ENCODE results near the gene KRT39. TPM values are rescaled to one million over a fixed set of nuclear protein-coding genes. Genes with fewer than 3 reads are reported as not detected.

KRT39 gene
- total and polyA plus RNA-seq, 2 experiments from 2014 or later, result not detected

- no peak for TF ChIP-seq ZNF331 (CRISPR knock-in tag; IDR thresholded peaks at IDR 0.05; ENCODE audit: low read depth)
Observed at GRCh38 chr17:40909755-40910154, 57.0 kb downstream of the KRT39 start (continued).

- no peaks in the 10 kb centered on the region for H3K4me1 ChIP-seq (ENCODE audit: insufficient read depth)
- no peak for TF ChIP-seq CREB1 (CRISPR knock-in tag; IDR thresholded peaks at IDR 0.05; ENCODE audit: low read depth)
- TF ChIP-seq EZH2phosphoT487 (IDR thresholded peaks at IDR 0.05; ENCODE audit: unreplicated experiment), result no peak
- TF ChIP-seq REST (IDR thresholded peaks at IDR 0.05; ENCODE audit: unreplicated experiment), result no peak
- no peak for TF ChIP-seq POLR2AphosphoS5 (IDR thresholded peaks at IDR 0.05; ENCODE audit: low read depth)
- peak; percentile 65 to 75 for TF ChIP-seq CTCF (conservative IDR thresholded peaks at IDR 0.05; ENCODE audit: low read depth in 2 of 2)
- TF ChIP-seq EZH2 (IDR thresholded peaks at IDR 0.05; ENCODE audit: low read depth, unreplicated experiment), result no peak
- TF ChIP-seq STAT1 (IDR thresholded peaks at IDR 0.05; ENCODE audit: unreplicated experiment), result no peak
- TF ChIP-seq ZNF114 (CRISPR knock-in tag; IDR thresholded peaks at IDR 0.05), result no peak
- TF ChIP-seq NANOG (IDR thresholded peaks at IDR 0.05; ENCODE audit: borderline replicate concordance), result no peak
- Mint-ChIP-seq H3K27me3 (ENCODE audit: insufficient read depth, low read depth, poor library complexity) (no peaks in the 10 kb centered on the region), H3K4me1 (peaks cover 14% of the 10 kb centered on the region), H3K9me3 (no peaks in the 10 kb centered on the region), H3K27ac (no peak overlapping the region), H3K36me3 (ENCODE audit: low read depth) (no peaks in the 10 kb centered on the region), H3K4me3 (no peak overlapping the region)
- H3K9me2 ChIP-seq (ENCODE audit: insufficient read depth), result no peaks in the 10 kb centered on the region
- H2AFZ ChIP-seq, result no peak overlapping the region
- H3K27ac ChIP-seq (ENCODE audit: low read depth), result no peak overlapping the region
- no peaks in the 10 kb centered on the region for H3F3A ChIP-seq (replicated peaks; ENCODE audit: low read depth)
- peak; percentile 94 for ATAC-seq
- H3K4me3 ChIP-seq, result no peak overlapping the region
- H3K27me3 ChIP-seq (ENCODE audit: insufficient read depth), result no peaks in the 10 kb centered on the region
- peak; percentile 88 for DNase-seq (ENCODE audit: low spot score)
- H3K36me3 ChIP-seq (ENCODE audit: insufficient read depth), result no peaks in the 10 kb centered on the region
- no peaks in the 10 kb centered on the region for H3K79me2 ChIP-seq (replicated peaks; ENCODE audit: insufficient read depth)
- H4K20me1 ChIP-seq (replicated peaks; ENCODE audit: insufficient read depth), result no peaks in the 10 kb centered on the region
- no peak overlapping the region for H3K4me2 ChIP-seq
Observed at GRCh38 chr17:40909351-40909750, 57.4 kb downstream of the KRT39 start.

Small RNA genes lying within 50 kb of the gene (small RNA-seq; reads per million reads assigned to genes)
- gene KRTAP3-4P (ENCODE audit: low replicate concordance), result not detected

Other genes with a start within 250 kb of the KRT39 start
Only the 30 nearest of the 33 such genes appear.
- not detected in 2 replicates for gene KRT26, start 194.7 kb downstream of the KRT39 start, total RNA-seq (2014; rRNA removed; shearing (Covaris generic))
- gene KRT26, start 194.7 kb downstream of the KRT39 start, polyA plus RNA-seq (2016; fragmentation: Nextera tagmentation; extraction: Ambion mirVana), result not detected in 2 replicates
- gene KRT27, start 184.4 kb downstream of the KRT39 start, total RNA-seq (2014; rRNA removed; shearing (Covaris generic)), result not detected in 2 replicates
- gene KRT27, start 184.4 kb downstream of the KRT39 start, polyA plus RNA-seq (2016; fragmentation: Nextera tagmentation; extraction: Ambion mirVana), result not detected in 2 replicates
- gene KRT28, start 167.0 kb downstream of the KRT39 start, total RNA-seq (2014; rRNA removed; shearing (Covaris generic)), result not detected in 2 replicates
- not detected in 2 replicates for gene KRT28, start 167.0 kb downstream of the KRT39 start, polyA plus RNA-seq (2016; fragmentation: Nextera tagmentation; extraction: Ambion mirVana)
- gene KRT10, start 144.3 kb downstream of the KRT39 start, total RNA-seq (2014; rRNA removed; shearing (Covaris generic)), result 7.8 and 9.6 TPM in 2 replicates
- 117 and 123 TPM in 2 replicates for gene KRT10, start 144.3 kb downstream of the KRT39 start, polyA plus RNA-seq (2016; fragmentation: Nextera tagmentation; extraction: Ambion mirVana)
- not detected in 2 replicates for gene KRT12, start 99.7 kb downstream of the KRT39 start, total RNA-seq (2014; rRNA removed; shearing (Covaris generic))
- not detected in 2 replicates for gene KRT12, start 99.7 kb downstream of the KRT39 start, polyA plus RNA-seq (2016; fragmentation: Nextera tagmentation; extraction: Ambion mirVana)
- gene KRT20, start 81.7 kb downstream of the KRT39 start, total RNA-seq (2014; rRNA removed; shearing (Covaris generic)), result not detected in 2 replicates
- gene KRT20, start 81.7 kb downstream of the KRT39 start, polyA plus RNA-seq (2016; fragmentation: Nextera tagmentation; extraction: Ambion mirVana), result not detected in 2 replicates
- gene KRT23, start 29.3 kb downstream of the KRT39 start, total RNA-seq (2014; rRNA removed; shearing (Covaris generic)), result not detected in 2 replicates
- gene KRT23, start 29.3 kb downstream of the KRT39 start, polyA plus RNA-seq (2016; fragmentation: Nextera tagmentation; extraction: Ambion mirVana), result not detected in 2 replicates
- not detected in 2 replicates for gene KRT40, start 17.4 kb upstream of the KRT39 start, total RNA-seq (2014; rRNA removed; shearing (Covaris generic))
- not detected in 2 replicates for gene KRT40, start 17.4 kb upstream of the KRT39 start, polyA plus RNA-seq (2016; fragmentation: Nextera tagmentation; extraction: Ambion mirVana)
- not detected in 2 replicates for gene KRTAP3-3, start 27.2 kb upstream of the KRT39 start, total RNA-seq (2014; rRNA removed; shearing (Covaris generic))
- gene KRTAP3-3, start 27.2 kb upstream of the KRT39 start, polyA plus RNA-seq (2016; fragmentation: Nextera tagmentation; extraction: Ambion mirVana), result not detected in 2 replicates
- gene KRTAP3-2, start 33.0 kb upstream of the KRT39 start, total RNA-seq (2014; rRNA removed; shearing (Covaris generic)), result not detected in 2 replicates
- not detected in 2 replicates for gene KRTAP3-2, start 33.0 kb upstream of the KRT39 start, polyA plus RNA-seq (2016; fragmentation: Nextera tagmentation; extraction: Ambion mirVana)
- gene KRTAP3-1, start 42.2 kb upstream of the KRT39 start, total RNA-seq (2014; rRNA removed; shearing (Covaris generic)), result not detected in 2 replicates
- not detected in 2 replicates for gene KRTAP3-1, start 42.2 kb upstream of the KRT39 start, polyA plus RNA-seq (2016; fragmentation: Nextera tagmentation; extraction: Ambion mirVana)
- gene KRTAP1-5, start 60.3 kb upstream of the KRT39 start, total RNA-seq (2014; rRNA removed; shearing (Covaris generic)), result not detected in 2 replicates
- not detected in 2 replicates for gene KRTAP1-5, start 60.3 kb upstream of the KRT39 start, polyA plus RNA-seq (2016; fragmentation: Nextera tagmentation; extraction: Ambion mirVana)
- not detected in 2 replicates for gene KRTAP1-4, start 63.2 kb upstream of the KRT39 start, total RNA-seq (2014; rRNA removed; shearing (Covaris generic))
- gene KRTAP1-4, start 63.2 kb upstream of the KRT39 start, polyA plus RNA-seq (2016; fragmentation: Nextera tagmentation; extraction: Ambion mirVana), result not detected in 2 replicates
- not detected in 2 replicates for gene KRTAP1-3, start 67.9 kb upstream of the KRT39 start, total RNA-seq (2014; rRNA removed; shearing (Covaris generic))
- gene KRTAP1-3, start 67.9 kb upstream of the KRT39 start, polyA plus RNA-seq (2016; fragmentation: Nextera tagmentation; extraction: Ambion mirVana), result not detected in 2 replicates
- not detected in 2 replicates for gene KRTAP1-1, start 74.5 kb upstream of the KRT39 start, total RNA-seq (2014; rRNA removed; shearing (Covaris generic))
- gene KRTAP1-1, start 74.5 kb upstream of the KRT39 start, polyA plus RNA-seq (2016; fragmentation: Nextera tagmentation; extraction: Ambion mirVana), result not detected in 2 replicates
- not detected in 2 replicates for gene KRTAP2-1, start 80.4 kb upstream of the KRT39 start, total RNA-seq (2014; rRNA removed; shearing (Covaris generic))
- not detected in 2 replicates for gene KRTAP2-1, start 80.4 kb upstream of the KRT39 start, polyA plus RNA-seq (2016; fragmentation: Nextera tagmentation; extraction: Ambion mirVana)
- gene KRTAP2-2, start 88.3 kb upstream of the KRT39 start, total RNA-seq (2014; rRNA removed; shearing (Covaris generic)), result not detected in 2 replicates
- gene KRTAP2-2, start 88.3 kb upstream of the KRT39 start, polyA plus RNA-seq (2016; fragmentation: Nextera tagmentation; extraction: Ambion mirVana), result not detected in 2 replicates
- gene KRTAP2-3, start 93.2 kb upstream of the KRT39 start, total RNA-seq (2014; rRNA removed; shearing (Covaris generic)), result not detected in 2 replicates
- gene KRTAP2-3, start 93.2 kb upstream of the KRT39 start, polyA plus RNA-seq (2016; fragmentation: Nextera tagmentation; extraction: Ambion mirVana), result not detected in 2 replicates
- gene KRTAP2-4, start 98.9 kb upstream of the KRT39 start, total RNA-seq (2014; rRNA removed; shearing (Covaris generic)), result not detected in 2 replicates
- not detected in 2 replicates for gene KRTAP2-4, start 98.9 kb upstream of the KRT39 start, polyA plus RNA-seq (2016; fragmentation: Nextera tagmentation; extraction: Ambion mirVana)
- gene KRTAP4-7, start 117.2 kb upstream of the KRT39 start, total RNA-seq (2014; rRNA removed; shearing (Covaris generic)), result not detected in 2 replicates
- gene KRTAP4-7, start 117.2 kb upstream of the KRT39 start, polyA plus RNA-seq (2016; fragmentation: Nextera tagmentation; extraction: Ambion mirVana), result not detected in 2 replicates
- gene KRTAP4-8, start 131.2 kb upstream of the KRT39 start, total RNA-seq (2014; rRNA removed; shearing (Covaris generic)), result not detected in 2 replicates
- gene KRTAP4-8, start 131.2 kb upstream of the KRT39 start, polyA plus RNA-seq (2016; fragmentation: Nextera tagmentation; extraction: Ambion mirVana), result not detected in 2 replicates
- not detected in 2 replicates for gene KRTAP4-16, start 135.3 kb upstream of the KRT39 start, total RNA-seq (2014; rRNA removed; shearing (Covaris generic))
- not detected in 2 replicates for gene KRTAP4-16, start 135.3 kb upstream of the KRT39 start, polyA plus RNA-seq (2016; fragmentation: Nextera tagmentation; extraction: Ambion mirVana)
- not detected in 2 replicates for gene KRTAP4-9, start 138.4 kb upstream of the KRT39 start, total RNA-seq (2014; rRNA removed; shearing (Covaris generic))
- not detected in 2 replicates for gene KRTAP4-9, start 138.4 kb upstream of the KRT39 start, polyA plus RNA-seq (2016; fragmentation: Nextera tagmentation; extraction: Ambion mirVana)
- gene KRTAP4-11, start 151.4 kb upstream of the KRT39 start, total RNA-seq (2014; rRNA removed; shearing (Covaris generic)), result not detected in 2 replicates
- not detected in 2 replicates for gene KRTAP4-11, start 151.4 kb upstream of the KRT39 start, polyA plus RNA-seq (2016; fragmentation: Nextera tagmentation; extraction: Ambion mirVana)
- gene KRTAP4-12, start 157.2 kb upstream of the KRT39 start, total RNA-seq (2014; rRNA removed; shearing (Covaris generic)), result not detected in 2 replicates
- not detected in 2 replicates for gene KRTAP4-12, start 157.2 kb upstream of the KRT39 start, polyA plus RNA-seq (2016; fragmentation: Nextera tagmentation; extraction: Ambion mirVana)
- not detected in 2 replicates for gene KRTAP4-6, start 173.6 kb upstream of the KRT39 start, total RNA-seq (2014; rRNA removed; shearing (Covaris generic))
- not detected in 2 replicates for gene KRTAP4-6, start 173.6 kb upstream of the KRT39 start, polyA plus RNA-seq (2016; fragmentation: Nextera tagmentation; extraction: Ambion mirVana)
- not detected in 2 replicates for gene KRTAP4-5, start 182.9 kb upstream of the KRT39 start, total RNA-seq (2014; rRNA removed; shearing (Covaris generic))
- gene KRTAP4-5, start 182.9 kb upstream of the KRT39 start, polyA plus RNA-seq (2016; fragmentation: Nextera tagmentation; extraction: Ambion mirVana), result not detected in 2 replicates
- gene KRTAP4-4, start 193.8 kb upstream of the KRT39 start, total RNA-seq (2014; rRNA removed; shearing (Covaris generic)), result not detected in 2 replicates
- not detected in 2 replicates for gene KRTAP4-4, start 193.8 kb upstream of the KRT39 start, polyA plus RNA-seq (2016; fragmentation: Nextera tagmentation; extraction: Ambion mirVana)
- gene KRTAP4-3, start 201.3 kb upstream of the KRT39 start, total RNA-seq (2014; rRNA removed; shearing (Covaris generic)), result not detected in 2 replicates
- not detected in 2 replicates for gene KRTAP4-3, start 201.3 kb upstream of the KRT39 start, polyA plus RNA-seq (2016; fragmentation: Nextera tagmentation; extraction: Ambion mirVana)
- gene KRTAP4-2, start 211.3 kb upstream of the KRT39 start, total RNA-seq (2014; rRNA removed; shearing (Covaris generic)), result not detected in 2 replicates
- not detected in 2 replicates for gene KRTAP4-2, start 211.3 kb upstream of the KRT39 start, polyA plus RNA-seq (2016; fragmentation: Nextera tagmentation; extraction: Ambion mirVana)

Measured in GM23338 (cell line).